ENCODE results near the gene SIX1.

GRCh38 chr14:60680511-60680910 is 31.2 kb upstream of the SIX1 start:
- TF ChIP-seq CTCF (IDR thresholded peaks at IDR 0.05), result no peak
- TF ChIP-seq POLR2A (IDR thresholded peaks at IDR 0.05; ENCODE audit: low read depth), result no peak

Measured in esophagus muscularis mucosa (tissue), 3 donors.